Stimulated activated CD4-positive, alpha-beta T cell treated with anti-CD3 and anti-CD28 coated beads, Interleukin-12 subunit alpha, Interleukin-12 subunit beta, amount 100 ng/mL, for 4 hours (primary cell): ENCODE results near the gene MRGPRX2.
A peak's percentile ranks its signal among the peaks of the same experiment; 100 is the strongest.

Experiments
- DNase-seq: peaks from one replicate; pipeline ENCODE4 v3.0.0-alpha.2; 2020

Gene MRGPRX2

GRCh38 chr11:19060629-19061028 lies at the start of gene MRGPRX2:
Gene MRGPRX2 (minus strand): TSS chr11:19060717. CDS start chr11:19056402, 4,315 bp downstream.
- no peak for DNase-seq

GRCh38 chr11:19110295-19110694 lies 49.8 kb upstream of the MRGPRX2 start:
- no peak for DNase-seq

GRCh38 chr11:19107125-19107524 lies 46.6 kb upstream of the MRGPRX2 start:
- DNase-seq = no peak

GRCh38 chr11:19105011-19105410 lies 44.5 kb upstream of the MRGPRX2 start:
- no peak for DNase-seq

- DNase-seq = no peak
These were observed 42.0 kb upstream of the MRGPRX2 start for GRCh38 chr11:19102521-19102900.

- DNase-seq = no peak
These were observed 41.4 kb upstream of the MRGPRX2 start for GRCh38 chr11:19101796-19102520.

- DNase-seq = no peak
These were observed 40.4 kb upstream of the MRGPRX2 start for GRCh38 chr11:19100885-19101284.

GRCh38 chr11:19099093-19099492 lies 38.6 kb upstream of the MRGPRX2 start:
- DNase-seq = no peak

- no peak for DNase-seq
These were observed 34.3 kb upstream of the MRGPRX2 start for GRCh38 chr11:19094859-19095258.

GRCh38 chr11:19093976-19094375 lies 33.5 kb upstream of the MRGPRX2 start:
- no peak for DNase-seq

- DNase-seq = no peak
These were observed 32.3 kb upstream of the MRGPRX2 start for GRCh38 chr11:19092850-19093249.

GRCh38 chr11:19092342-19092741 lies 31.8 kb upstream of the MRGPRX2 start:
- DNase-seq = no peak

GRCh38 chr11:19091366-19091765 lies 30.8 kb upstream of the MRGPRX2 start:
- DNase-seq = no peak

GRCh38 chr11:19089421-19089820 lies 28.9 kb upstream of the MRGPRX2 start:
- no peak for DNase-seq

GRCh38 chr11:19088791-19089190 lies 28.3 kb upstream of the MRGPRX2 start:
- no peak for DNase-seq

- no peak for DNase-seq
These were observed 27.1 kb upstream of the MRGPRX2 start for GRCh38 chr11:19087658-19088057.

- no peak for DNase-seq
These were observed 24.3 kb upstream of the MRGPRX2 start for GRCh38 chr11:19084661-19085315.

- no peak for DNase-seq
These were observed 22.6 kb upstream of the MRGPRX2 start for GRCh38 chr11:19083166-19083565.

GRCh38 chr11:19080579-19080993 lies 20.1 kb upstream of the MRGPRX2 start:
- no peak for DNase-seq

GRCh38 chr11:19079643-19080440 lies 19.3 kb upstream of the MRGPRX2 start:
- DNase-seq = no peak

- DNase-seq = no peak
These were observed 17.4 kb upstream of the MRGPRX2 start for GRCh38 chr11:19077965-19078364.

- peak; percentile 53 for DNase-seq
These were observed 16.4 kb upstream of the MRGPRX2 start for GRCh38 chr11:19076744-19077589.

GRCh38 chr11:19075636-19076035 lies 15.1 kb upstream of the MRGPRX2 start:
- DNase-seq = no peak
